Skin epidermis (tissue), 12 donors: ENCODE results near the gene JDP2.

Experiments used
- H3K27ac ChIP-seq, 21 experiments: fragments of 200-600 bp; sonication (generic) in 11 of 21; one replicate each; pipeline ENCODE4 v1.5.0; 2020; ENCODE audit warnings: mild to moderate bottlenecking in 3 of 21, inconsistent platforms in 2 of 21, moderate library complexity in 2 of 21
- H3K4me3 ChIP-seq, 7 experiments: fragments of 200-600 bp; sonication (generic) in 2 of 7; one replicate each; pipeline ENCODE4 v1.5.0; 2020; ENCODE audit warnings: inconsistent platforms in 2 of 7, mild to moderate bottlenecking in 2 of 7, moderate library complexity in 1 of 7

Gene JDP2

GRCh38 chr14:75452324-75452723 is 24.5 kb downstream of the JDP2 start:
- no peak overlapping the region for H3K4me3 ChIP-seq
- peak overlapping the region in 14 of 21 experiments; percentile 16 to 73 (median 56) for H3K27ac ChIP-seq

GRCh38 chr14:75452900-75453816 is 25.3 kb downstream of the JDP2 start:
- H3K27ac ChIP-seq, result peak overlapping the region in 20 of 21 experiments; percentile 5 to 73 (median 54)
- no peak overlapping the region for H3K4me3 ChIP-seq

- peak overlapping the region in 15 of 21 experiments; percentile 27 to 72 (median 56) for H3K27ac ChIP-seq
- no peak overlapping the region for H3K4me3 ChIP-seq
These were observed 26.1 kb downstream of the JDP2 start for GRCh38 chr14:75453817-75454434.

GRCh38 chr14:75454963-75455546 is 27.2 kb downstream of the JDP2 start:
- Histone ChIP-seq H3K27ac (peak overlapping the region in 1 of 21 experiments; percentile 52), H3K4me3 (no peak overlapping the region)

GRCh38 chr14:75456069-75456996 is 28.5 kb downstream of the JDP2 start:
- H3K27ac ChIP-seq, result peak overlapping the region in 2 of 21 experiments; percentile 14 to 52
- no peak overlapping the region for H3K4me3 ChIP-seq

GRCh38 chr14:75456997-75457335 is 29.1 kb downstream of the JDP2 start:
- no peak overlapping the region for H3K4me3 ChIP-seq
- H3K27ac ChIP-seq, result peak overlapping the region in 2 of 21 experiments; percentile 45

GRCh38 chr14:75457648-75458165 is 29.9 kb downstream of the JDP2 start:
- peak overlapping the region in 2 of 21 experiments; percentile 45 for H3K27ac ChIP-seq

GRCh38 chr14:75458305-75458704 is 30.5 kb downstream of the JDP2 start:
- peak overlapping the region in 1 of 21 experiments; percentile 52 for H3K27ac ChIP-seq
- no peak overlapping the region for H3K4me3 ChIP-seq

More at GRCh38 chr14:75457648-75458165, 29.9 kb downstream of the JDP2 start:
- H3K4me3 ChIP-seq, result no peak overlapping the region

GRCh38 chr14:75459099-75459741 is 31.4 kb downstream of the JDP2 start:
- peak overlapping the region in 3 of 21 experiments; percentile 5 to 55 (median 52) for H3K27ac ChIP-seq
- no peak overlapping the region for H3K4me3 ChIP-seq

- Histone ChIP-seq H3K4me3 (no peak overlapping the region), H3K27ac (peak overlapping the region in 1 of 21 experiments; percentile 55)
These were observed 32.0 kb downstream of the JDP2 start for GRCh38 chr14:75459791-75460190.

GRCh38 chr14:75460394-75460793 is 32.6 kb downstream of the JDP2 start:
- Histone ChIP-seq H3K4me3 (no peak overlapping the region), H3K27ac (peak overlapping the region in 1 of 21 experiments; percentile 55)

- Histone ChIP-seq H3K27ac (no peak overlapping the region), H3K4me3 (no peak overlapping the region)
These were observed 33.5 kb downstream of the JDP2 start for GRCh38 chr14:75461303-75461702.

- Histone ChIP-seq H3K4me3 (no peak overlapping the region), H3K27ac (no peak overlapping the region)
These were observed 34.0 kb downstream of the JDP2 start for GRCh38 chr14:75461755-75462349.

GRCh38 chr14:75464626-75465025 is 36.8 kb downstream of the JDP2 start:
- H3K4me3 ChIP-seq, result no peak overlapping the region
- peak overlapping the region in 2 of 21 experiments; percentile 13 to 15 for H3K27ac ChIP-seq

GRCh38 chr14:75467763-75468162 is 39.9 kb downstream of the JDP2 start:
- no peak overlapping the region for H3K4me3 ChIP-seq
- peak overlapping the region in 1 of 21 experiments; percentile 59 for H3K27ac ChIP-seq

- Histone ChIP-seq H3K4me3 (no peak overlapping the region), H3K27ac (peak overlapping the region in 1 of 21 experiments; percentile 27)
These were observed 41.3 kb downstream of the JDP2 start for GRCh38 chr14:75469164-75469563.

- peak overlapping the region in 2 of 21 experiments; percentile 2 to 27 for H3K27ac ChIP-seq
- no peak overlapping the region for H3K4me3 ChIP-seq
These were observed 41.9 kb downstream of the JDP2 start for GRCh38 chr14:75469606-75470237.
